K562 (cell line): Measurements from ENCODE around the gene CYSTM1. TPM values are rescaled to one million over a fixed set of nuclear protein-coding genes. Genes with fewer than 3 reads are reported as not detected.

Source experiments
- ATAC-seq: fragments of 200-7000 bp; cut with Tn5 transposase; 3 replicates; pipeline ENCODE4 v1.9.1; 2020; ENCODE audit warnings: moderate library complexity
- BruUV-seq: library from RNA; stranded (reverse); fragments of 400-500 nt; replicated peaks from 2 replicates; lab custom pipeline; 2021; lab: Mats Ljungman, UMichigan
- CTCF ChIA-PET: fragments of 300-600 bp; formaldehyde crosslinking; extraction: SDS; loops from one replicate; lab custom pipeline; 2021; ENCODE audit warnings: low intra/inter-chr PET ratio; lab: Yijun Ruan, JAX
- POLR2A ChIA-PET: fragments of 300-600, 350-650 bp; sonication (Branson Sonifier 250); formaldehyde crosslinking; extraction: SDS; loops from one replicate; lab custom pipeline; 2021; ENCODE audit warnings: antibody characterized with exemption, inconsistent platforms; lab: Yijun Ruan, JAX
- DNase-seq, 4 experiments: peaks; one replicate each; pipeline versions ENCODE4 v3.0.0 to v3.0.0-alpha.2; 2011 to 2018; ENCODE audit warnings: low spot score in 3 of 4, mixed read lengths in 3 of 4; ENCODE audit errors: extremely low read depth in 1 of 4
- FAIRE-seq: peaks from 2 replicates; lab custom pipeline; 2011; peaks lifted over from hg19 to GRCh38; lab: Jason Lieb, UNC
- H2AFZ ChIP-seq: 2 replicates; pipeline ENCODE4 v1.6.0; 2011; ENCODE audit warnings: low read depth, low read length, control low read depth, inconsistent platforms
- H3K27ac ChIP-seq: fragments of 200-600 bp; 3 replicates; pipeline ENCODE4 v1.8.0; 2011; ENCODE audit warnings: low read depth, mild to moderate bottlenecking, control low read depth, inconsistent platforms, low read length, moderate library complexity, mixed read lengths; ENCODE audit errors: extremely low read depth
- H3K27me3 ChIP-seq, 2 experiments: fragments of 300-600 bp in 1 of 2; 2 replicates in 1 of 2; 3 replicates in 1 of 2; pipeline versions ENCODE4 v1.6.0 to v1.8.0; 2011; ENCODE audit warnings: inconsistent platforms in 2 of 2, low read length in 2 of 2, mild to moderate bottlenecking in 1 of 2, mixed read lengths in 1 of 2, moderate library complexity in 1 of 2; ENCODE audit not compliant: control insufficient read depth in 2 of 2, insufficient read depth in 2 of 2
- H3K36me3 ChIP-seq: fragments of 300-600 bp; 3 replicates; pipeline ENCODE4 v1.8.0; 2011; ENCODE audit warnings: mild to moderate bottlenecking, low read length, inconsistent platforms; ENCODE audit not compliant: control insufficient read depth, insufficient read depth
- H3K4me1 ChIP-seq, 2 experiments: fragments of 200-600 bp in 1 of 2; replicated peaks in 1 of 2; 2 replicates in 1 of 2; 3 replicates in 1 of 2; pipeline versions ENCODE4 v1.5.1 to v1.8.0; 2011; ENCODE audit warnings: inconsistent platforms in 2 of 2, low read length in 2 of 2, mild to moderate bottlenecking in 1 of 2, mixed read lengths in 1 of 2, moderate library complexity in 1 of 2; ENCODE audit not compliant: control insufficient read depth in 2 of 2, insufficient read depth in 2 of 2
- H3K4me2 ChIP-seq: 2 replicates; pipeline ENCODE4 v1.6.1; 2011; ENCODE audit warnings: low read length, control low read depth, inconsistent platforms, mixed read lengths; ENCODE audit not compliant: insufficient read depth
- H3K4me3 ChIP-seq: fragments of 200-600 bp; sonication (generic), shearing (Covaris generic); 2 replicates; pipeline ENCODE4 v1.5.1; 2016; ENCODE audit warnings: control low read depth, inconsistent platforms
- H3K79me2 ChIP-seq: fragments of 200-600 bp; 3 replicates; pipeline ENCODE4 v1.8.0; 2011; ENCODE audit warnings: low read length, inconsistent platforms; ENCODE audit not compliant: control insufficient read depth, insufficient read depth
- H3K9ac ChIP-seq, 2 experiments: 2 replicates each; pipeline versions ENCODE4 v1.6.0 to v1.6.1; 2011; ENCODE audit warnings: low read depth in 2 of 2, low read length in 2 of 2, control low read depth in 1 of 2, inconsistent platforms in 1 of 2, mild to moderate bottlenecking in 1 of 2, mixed read lengths in 1 of 2; ENCODE audit not compliant: insufficient read depth in 1 of 2
- H3K9me1 ChIP-seq: one replicate; pipeline ENCODE4 v1.6.0; 2011; ENCODE audit warnings: inconsistent platforms, mild to moderate bottlenecking, low read length, moderate library complexity; ENCODE audit not compliant: control insufficient read depth, insufficient read depth
- H3K9me3 ChIP-seq: replicated peaks from 2 replicates; pipeline ENCODE4 v1.5.1; 2011; ENCODE audit warnings: low read depth, low read length, inconsistent platforms; ENCODE audit not compliant: control insufficient read depth, insufficient read depth
- H4K20me1 ChIP-seq: replicated peaks from 2 replicates; pipeline ENCODE4 v1.6.1; 2011; ENCODE audit warnings: low read length, inconsistent platforms, mixed read lengths; ENCODE audit not compliant: control insufficient read depth, insufficient read depth
- ARNT ChIP-seq, 2 experiments: fragments of 450-650 bp; IDR thresholded peaks; 2 replicates each; pipeline ENCODE4 v1.6.1; 2016; ENCODE audit warnings: mild to moderate bottlenecking in 1 of 2
- BRCA1 ChIP-seq, 2 experiments: fragments of 450-650 bp in 1 of 2; sonication (generic) in 1 of 2; formaldehyde crosslinking in 1 of 2; IDR thresholded peaks; 2 replicates each; pipeline versions ENCODE4 v1.5.0 to v1.6.1; 2017 to 2020; ENCODE audit warnings: mild to moderate bottlenecking in 1 of 2, missing genetic modification reagents in 1 of 2
- CHD4 ChIP-seq: fragments of 200-600 bp; sonication (generic); IDR thresholded peaks from 3 replicates; pipeline ENCODE4 v1.6.1; 2012; ENCODE audit warnings: low read depth, mild to moderate bottlenecking, mixed read lengths, low read length, inconsistent platforms; ENCODE audit not compliant: insufficient read depth, insufficient replicate concordance, poor library complexity, severe bottlenecking
- ETV1 ChIP-seq: fragments of 450-650 bp; conservative IDR thresholded peaks from 2 replicates; pipeline ENCODE4 v1.6.1; 2016; ENCODE audit warnings: missing genetic modification characterization, control low read depth, low read depth, missing compliant biosample characterization
- FOXP1 ChIP-seq: sonication (generic); formaldehyde crosslinking; IDR thresholded peaks from 2 replicates; pipeline ENCODE4 v1.8.0; 2022; ENCODE audit warnings: mild to moderate bottlenecking, missing genetic modification reagents
- KDM1A ChIP-seq, 2 experiments: fragments of 450-650 bp; IDR thresholded peaks; 2 replicates each; pipeline ENCODE4 v1.6.1; 2016; ENCODE audit warnings: mild to moderate bottlenecking in 2 of 2
- L3MBTL2 ChIP-seq: fragments of 450-650 bp; IDR thresholded peaks from 2 replicates; pipeline ENCODE4 v1.6.1; 2016; ENCODE audit warnings: mild to moderate bottlenecking, moderate library complexity
- MCM2 ChIP-seq: fragments of 450-650 bp; IDR thresholded peaks from 2 replicates; pipeline ENCODE4 v1.6.1; 2017; ENCODE audit warnings: low read depth, mild to moderate bottlenecking
- PATZ1 ChIP-seq: fragments of 250-450 bp; sonication (Bioruptor Pico); IDR thresholded peaks from 2 replicates; pipeline ENCODE4 v1.5.0; 2020; ENCODE audit warnings: mild to moderate bottlenecking, borderline replicate concordance
- TRIM24 ChIP-seq, 2 experiments: fragments of 450-650 bp; IDR thresholded peaks; 2 replicates each; pipeline ENCODE4 v1.6.1; 2016
- ZBTB26 ChIP-seq: fragments of 450-650 bp; formaldehyde crosslinking; IDR thresholded peaks from 2 replicates; pipeline ENCODE4 v1.4.0; 2022; ENCODE audit warnings: missing genetic modification characterization
- ZFP1 ChIP-seq: fragments of 450-650 bp; formaldehyde crosslinking; IDR thresholded peaks from 2 replicates; pipeline ENCODE4 v1.4.0; 2020; ENCODE audit warnings: mild to moderate bottlenecking, mixed read lengths
- ZFX ChIP-seq: sonication (generic); formaldehyde crosslinking; IDR thresholded peaks from 2 replicates; pipeline ENCODE4 v1.8.0; 2022; ENCODE audit warnings: mild to moderate bottlenecking, missing genetic modification reagents, moderate library complexity
- WGBS: fragments of 100-300 bp; shearing (Covaris generic); methylation state at CpG from one replicate; pipeline ENCODE4 v1.1.6; 2016; ENCODE audit warnings: low coverage, mixed read lengths; ENCODE audit not compliant: insufficient coverage; ENCODE audit errors: missing lambda C conversion rate; 5-methylcytosine and 5-hydroxymethylcytosine counted together
- in situ Hi-C: fragments of 300-500 bp; cut with MboI; formaldehyde crosslinking; loops from 4 replicates; pipeline ENCODE4 v1.15.0; 2018; ENCODE audit warnings: inconsistent platforms, mixed read lengths
- intact Hi-C: fragments of 100-400 bp; cut with micrococcal nuclease; formaldehyde crosslinking; loops from 2 replicates; pipeline ENCODE4 v1.14.2; 2022
- polyA plus RNA-seq, 8 experiments: library from polyadenylated mRNA; depleted of rRNA in 4 of 8; stranded (reverse) in 5 of 8; unstranded in 3 of 8; fragments of >200 nt; fragmentation: Nextera tagmentation in 2 of 8; fragmentation: Illumina TruSeq in 1 of 8; extraction: Ambion mirVana in 2 of 8; extraction: Trizol in 1 of 8; gene quantifications; 2 replicates each; pipeline versions ENCODE4 v1.2.1 to v1.2.3, GENCODE V29; 2011 to 2014; ENCODE audit warnings: inconsistent platforms in 1 of 8, missing spikeins in 1 of 8
- total RNA-seq, 7 experiments: library from RNA; depleted of rRNA in 6 of 7; stranded (reverse); fragments of >200 nt in 6 of 7; fragmentation: Illumina TruSeq in 2 of 7; extraction: Trizol in 2 of 7; gene quantifications; 2 replicates each; pipeline versions ENCODE4 v1.2.1 to v1.2.3, GENCODE V29; 2011 to 2021; ENCODE audit warnings: low replicate concordance in 1 of 7
- TF ChIP-seq, protein P1 (sequence below): fragments of 450-650 bp; formaldehyde crosslinking; IDR thresholded peaks from 2 replicates; pipeline ENCODE4 v1.4.0; 2020; ENCODE audit warnings: mild to moderate bottlenecking, moderate library complexity

Gene CYSTM1
- total and polyA plus RNA-seq, 9 of the 15 experiments (the other 6 are each of a cell fraction or from before 2014, with no cell fraction given), result 76.1 to 422 (median 108) TPM

GRCh38 chr5:140220032-140220697 lies 45.2 kb downstream of the CYSTM1 start:
- WGBS, result 49% methylated on average over 2 of the region's 3 CpGs
- H3K79me2 ChIP-seq, result peaks cover 88% of the 10 kb centered on the region
- CTCF ChIA-PET, result no interaction called here
- peaks cover 39 to 88% of the 10 kb centered on the region in 2 experiments for H3K4me1 ChIP-seq
- H3K4me2 ChIP-seq, result no peak overlapping the region
- in situ Hi-C loops (no loop called here), intact Hi-C loops (no loop called here)
- no peak overlapping the region for H2AFZ ChIP-seq
- peaks cover 19% of the 10 kb centered on the region for H3K36me3 ChIP-seq
- TF ChIP-seq FOXP1 (CRISPR knock-in tag), result no peak
- no peak for TF ChIP-seq KDM1A (IDR thresholded peaks at IDR 0.05)
- no peak for TF ChIP-seq ZFP1 (CRISPR knock-in tag)
- no peak for TF ChIP-seq CHD4
- no peak for TF ChIP-seq ARNT (IDR thresholded peaks at IDR 0.05)
- TF ChIP-seq ZFX (CRISPR knock-in tag), result no peak
- TF ChIP-seq MCM2, result no peak
- no peak for TF ChIP-seq ETV1 (tag)
- TF ChIP-seq TRIM24 (IDR thresholded peaks at IDR 0.05), result no peak
- no peak for TF ChIP-seq BRCA1 (IDR thresholded peaks at IDR 0.05)
- no peak for TF ChIP-seq BRCA1 (CRISPR knock-in tag; IDR thresholded peaks at IDR 0.05)
- no peak for TF ChIP-seq PATZ1 (CRISPR knock-in tag)
- TF ChIP-seq, protein P1, sequence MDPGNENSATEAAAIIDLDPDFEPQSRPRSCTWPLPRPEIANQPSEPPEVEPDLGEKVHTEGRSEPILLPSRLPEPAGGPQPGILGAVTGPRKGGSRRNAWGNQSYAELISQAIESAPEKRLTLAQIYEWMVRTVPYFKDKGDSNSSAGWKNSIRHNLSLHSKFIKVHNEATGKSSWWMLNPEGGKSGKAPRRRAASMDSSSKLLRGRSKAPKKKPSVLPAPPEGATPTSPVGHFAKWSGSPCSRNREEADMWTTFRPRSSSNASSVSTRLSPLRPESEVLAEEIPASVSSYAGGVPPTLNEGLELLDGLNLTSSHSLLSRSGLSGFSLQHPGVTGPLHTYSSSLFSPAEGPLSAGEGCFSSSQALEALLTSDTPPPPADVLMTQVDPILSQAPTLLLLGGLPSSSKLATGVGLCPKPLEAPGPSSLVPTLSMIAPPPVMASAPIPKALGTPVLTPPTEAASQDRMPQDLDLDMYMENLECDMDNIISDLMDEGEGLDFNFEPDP (CRISPR knock-in tag), result no peak
- no peak for TF ChIP-seq ZBTB26 (CRISPR knock-in tag)
- no peak for TF ChIP-seq L3MBTL2
- TF ChIP-seq, all 486 proteins: peak for 0
- Histone ChIP-seq H3K9me3 (no peaks in the 10 kb centered on the region), H4K20me1 (no peaks in the 10 kb centered on the region), H3K27ac (peak overlapping the region; percentile 76; the same call in 2 of the 3 replicates), H3K9me1 (peaks cover 4% of the 10 kb centered on the region), H3K4me3 (no peak overlapping the region), H3K27me3 (no peaks in the 10 kb centered on the region), H3K9ac (peak overlapping the region in 1 of 2 experiments; percentile 56; a peak in 1 of 4 replicates)
- FAIRE-seq (no peak), ATAC-seq (no peak), DNase-seq (no peak)
- no TSS peak for BruUV-seq
- POLR2A ChIA-PET, result interaction anchor here (0.9 to 4.0 kb wide), 5 partner anchors 11 to 170 kb away, joined by 3 to 18 read pairs (median 7); no protein-coding TSS in a partner anchor
